Mesendoderm (in vitro differentiated cells): ENCODE data around the gene CD84.

Experiments
- DNase-seq: peaks from one replicate; pipeline ENCODE4 v3.0.0; 2013
- H2AK5ac ChIP-seq: 2 replicates; pipeline ENCODE4 v1.6.1; 2013; ENCODE audit warnings: low read length, inconsistent platforms
- H2BK120ac ChIP-seq: 2 replicates; pipeline ENCODE4 v1.6.1; 2013; ENCODE audit warnings: low read depth, mild to moderate bottlenecking, low read length, moderate library complexity, mixed read lengths
- H2BK15ac ChIP-seq: replicated peaks from 2 replicates; pipeline ENCODE4 v1.6.1; 2013; ENCODE audit warnings: low read depth, mild to moderate bottlenecking, moderate library complexity
- H2BK5ac ChIP-seq: 2 replicates; pipeline ENCODE4 v1.6.1; 2013; ENCODE audit warnings: low read length, inconsistent platforms
- H3K18ac ChIP-seq: 2 replicates; pipeline ENCODE4 v1.6.1; 2013; ENCODE audit warnings: mild to moderate bottlenecking, low read length, mixed read lengths
- H3K23ac ChIP-seq: one replicate; pipeline ENCODE4 v1.6.1; 2013; ENCODE audit warnings: low read length
- H3K27ac ChIP-seq: 2 replicates; pipeline ENCODE4 v1.5.1; 2013; ENCODE audit warnings: low read depth, mild to moderate bottlenecking, inconsistent platforms, low read length, moderate library complexity
- H3K27me3 ChIP-seq: 2 replicates; pipeline ENCODE4 v1.6.1; 2013; ENCODE audit warnings: low read length, control low read depth, mild to moderate bottlenecking, inconsistent platforms; ENCODE audit not compliant: insufficient read depth, poor library complexity
- H3K36me3 ChIP-seq: 2 replicates; pipeline ENCODE4 v1.6.1; 2013; ENCODE audit warnings: low read length, inconsistent platforms; ENCODE audit not compliant: control insufficient read depth, insufficient read depth
- H3K4ac ChIP-seq: one replicate; pipeline ENCODE4 v1.6.1; 2013; ENCODE audit warnings: low read depth, mild to moderate bottlenecking, low read length, moderate library complexity
- H3K4me1 ChIP-seq: 2 replicates; pipeline ENCODE4 v1.6.1; 2013; ENCODE audit warnings: low read depth, low read length, inconsistent platforms; ENCODE audit not compliant: control insufficient read depth
- H3K4me2 ChIP-seq: 2 replicates; pipeline ENCODE4 v1.6.1; 2013; ENCODE audit warnings: low read length
- H3K4me3 ChIP-seq: 2 replicates; pipeline ENCODE4 v1.5.1; 2013; ENCODE audit warnings: mild to moderate bottlenecking, low read length
- H3K56ac ChIP-seq: one replicate; pipeline ENCODE4 v1.6.1; 2013; ENCODE audit warnings: low read length
- H3K79me1 ChIP-seq: 2 replicates; pipeline ENCODE4 v1.6.1; 2013; ENCODE audit warnings: low read length, inconsistent platforms
- H3K79me2 ChIP-seq: 2 replicates; pipeline ENCODE4 v1.6.1; 2013; ENCODE audit warnings: mild to moderate bottlenecking, low read length; ENCODE audit not compliant: control insufficient read depth, insufficient read depth
- H3K9ac ChIP-seq: 2 replicates; pipeline ENCODE4 v1.6.1; 2013; ENCODE audit warnings: low read length, inconsistent platforms
- H4K5ac ChIP-seq: one replicate; pipeline ENCODE4 v1.6.1; 2013; ENCODE audit warnings: low read length
- H4K8ac ChIP-seq: one replicate; pipeline ENCODE4 v1.6.1; 2013; ENCODE audit warnings: low read depth, mild to moderate bottlenecking, control low read depth, low read length, moderate library complexity
- WGBS: extraction: QIAGEN DNeasy Blood & Tissue Kit; methylation state at CpG from one replicate; pipeline ENCODE4 v1.1.7; 2013; ENCODE audit warnings: low lambda C conversion rate, missing lambda C conversion rate; ENCODE audit not compliant: insufficient coverage; ENCODE audit errors: extremely low coverage; 5-methylcytosine and 5-hydroxymethylcytosine counted together

CD84 gene

GRCh38 chr1:160496334-160496733 lies 83.0 kb downstream of the CD84 start:
- Histone ChIP-seq H3K27me3 (peaks cover 2% of the 10 kb centered on the region), H2BK120ac (no peak overlapping the region), H3K18ac (no peak overlapping the region), H3K9ac (no peak overlapping the region), H3K79me1 (no peaks in the 10 kb centered on the region), H3K27ac (no peak overlapping the region), H3K4me1 (no peaks in the 10 kb centered on the region), H4K5ac (no peak overlapping the region), H3K4me2 (no peak overlapping the region), H3K4ac (no peak overlapping the region), H2BK15ac (no peak overlapping the region), H4K8ac (no peak overlapping the region), H3K23ac (no peak overlapping the region), H3K4me3 (no peak overlapping the region), H2AK5ac (no peak overlapping the region), H2BK5ac (no peak overlapping the region), H3K56ac (no peak overlapping the region), H3K79me2 (no peaks in the 10 kb centered on the region), H3K36me3 (no peaks in the 10 kb centered on the region)
- no CpG with 5 or more reads among the region's 4 CpGs for WGBS
- no peak for DNase-seq

GRCh38 chr1:160494620-160495019 lies 84.7 kb downstream of the CD84 start:
- Histone ChIP-seq H3K23ac (no peak overlapping the region), H4K8ac (no peak overlapping the region), H3K79me1 (no peaks in the 10 kb centered on the region), H3K79me2 (no peaks in the 10 kb centered on the region), H3K4me3 (no peak overlapping the region), H2BK120ac (no peak overlapping the region), H3K9ac (no peak overlapping the region), H3K27ac (no peak overlapping the region), H2BK15ac (no peak overlapping the region), H3K27me3 (no peaks in the 10 kb centered on the region), H3K4me2 (no peak overlapping the region), H2AK5ac (no peak overlapping the region), H3K56ac (no peak overlapping the region), H2BK5ac (no peak overlapping the region), H3K4me1 (no peaks in the 10 kb centered on the region), H3K18ac (no peak overlapping the region), H3K4ac (no peak overlapping the region), H4K5ac (no peak overlapping the region), H3K36me3 (no peaks in the 10 kb centered on the region)
- DNase-seq: peak; percentile 40
- WGBS: no CpG with 5 or more reads among the region's 3 CpGs

DNA sequence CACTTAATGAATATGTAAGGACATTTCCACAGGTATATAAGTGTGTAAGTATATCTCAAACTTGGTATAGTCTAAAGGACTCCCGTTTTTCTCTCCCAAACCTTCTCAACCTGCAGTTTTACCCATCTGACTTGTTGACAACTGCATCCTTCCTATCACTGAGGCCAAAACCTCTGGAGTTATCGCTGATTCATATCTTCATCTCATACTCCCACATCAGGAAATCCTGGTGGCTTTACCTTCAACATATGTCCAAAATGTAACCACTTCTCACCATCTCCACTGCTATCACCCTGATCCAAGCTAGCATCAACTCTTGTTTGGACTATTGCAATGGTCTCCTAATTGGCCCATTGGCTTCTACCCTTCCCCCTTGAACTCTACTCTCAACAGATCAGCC lies 86.7 kb downstream of the CD84 start:
- H3K27me3 ChIP-seq: no peaks in the 10 kb centered on the region

DNA sequence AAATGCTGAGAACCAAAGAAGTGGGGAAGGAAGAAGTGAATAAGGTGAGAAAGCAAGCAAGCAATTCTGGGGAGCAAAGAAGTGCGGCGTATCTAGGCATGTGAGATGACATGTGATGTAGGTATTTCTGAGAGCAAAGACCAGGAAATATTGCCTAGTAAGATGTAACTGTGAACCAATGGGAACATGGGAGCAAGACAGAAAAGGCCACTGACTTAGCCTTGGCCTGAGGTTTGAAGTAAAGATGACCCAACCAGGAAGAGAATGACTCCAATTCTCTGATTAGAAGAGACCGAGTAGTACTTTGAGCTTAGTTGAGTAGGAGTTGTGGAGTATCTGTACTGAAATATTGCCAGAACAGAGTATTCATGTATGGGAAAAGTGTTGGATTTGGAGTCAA lies 87.3 kb downstream of the CD84 start:
- H3K4me3 ChIP-seq: no peak overlapping the region
- H3K27me3 ChIP-seq: no peaks in the 10 kb centered on the region
- no peak overlapping the region for H3K9ac ChIP-seq
- no peaks in the 10 kb centered on the region for H3K79me1 ChIP-seq
- H3K56ac ChIP-seq: no peak overlapping the region
- H3K4ac ChIP-seq: no peak overlapping the region
- no peak overlapping the region for H3K23ac ChIP-seq
- no peak overlapping the region for H3K27ac ChIP-seq
- H4K8ac ChIP-seq: no peak overlapping the region
- no peak overlapping the region for H3K4me2 ChIP-seq
- no peak overlapping the region for H2BK5ac ChIP-seq
- no peaks in the 10 kb centered on the region for H3K79me2 ChIP-seq
- WGBS: no CpG with 5 or more reads among the region's 3 CpGs
- H3K18ac ChIP-seq: no peak overlapping the region
- H3K4me1 ChIP-seq: no peaks in the 10 kb centered on the region
- DNase-seq: no peak
- no peaks in the 10 kb centered on the region for H3K36me3 ChIP-seq
- H2BK120ac ChIP-seq: no peak overlapping the region
- no peak overlapping the region for H2BK15ac ChIP-seq
- no peak overlapping the region for H4K5ac ChIP-seq
- H2AK5ac ChIP-seq: no peak overlapping the region

More for the DNA sequence above, 86.7 kb downstream of the CD84 start:
- no peak overlapping the region for H4K8ac ChIP-seq
- H2AK5ac ChIP-seq: no peak overlapping the region
- no peak overlapping the region for H3K4me2 ChIP-seq
- no peaks in the 10 kb centered on the region for H3K36me3 ChIP-seq
- H2BK15ac ChIP-seq: no peak overlapping the region
- no peak overlapping the region for H2BK5ac ChIP-seq
- no peak overlapping the region for H3K4me3 ChIP-seq
- no peak overlapping the region for H3K23ac ChIP-seq
- DNase-seq: no peak
- no CpG with 5 or more reads among the region's 2 CpGs for WGBS
- H4K5ac ChIP-seq: no peak overlapping the region
- no peaks in the 10 kb centered on the region for H3K79me1 ChIP-seq
- H3K79me2 ChIP-seq: no peaks in the 10 kb centered on the region
- no peak overlapping the region for H3K9ac ChIP-seq
- no peak overlapping the region for H2BK120ac ChIP-seq
- no peak overlapping the region for H3K56ac ChIP-seq
- no peak overlapping the region for H3K27ac ChIP-seq
- no peaks in the 10 kb centered on the region for H3K4me1 ChIP-seq
- no peak overlapping the region for H3K18ac ChIP-seq
- H3K4ac ChIP-seq: no peak overlapping the region
